HepG2 (cell line): ENCODE data around the gene B4GALT2.

Experiments
- POLR2AphosphoS5 ChIP-seq: IDR thresholded peaks from 2 replicates; pipeline ENCODE4 v1.6.1; 2012; ENCODE audit warnings: low read depth, low read length
- ZBTB3 ChIP-seq: sonication (generic); formaldehyde crosslinking; IDR thresholded peaks from 2 replicates; pipeline ENCODE4 v1.4.0; 2020; ENCODE audit warnings: low read depth, mild to moderate bottlenecking, moderate library complexity, missing genetic modification reagents, borderline replicate concordance

- TF ChIP-seq ZBTB3 (no peak), POLR2AphosphoS5 (no peak)
Observed at GRCh38 chr1:44036409-44037139, 57.6 kb downstream of the B4GALT2 start.
